Measurements from ENCODE around the gene PEF1. TPM values are rescaled to one million over a fixed set of nuclear protein-coding genes. Genes with fewer than 3 reads are reported as not detected.

The PEF1 gene
- total and polyA plus RNA-seq, 2 donors (not counting 1 experiment from before 2014, with no cell fraction given) = 36.7 to 49.4 TPM

- Histone ChIP-seq H3K9ac (ENCODE audit: low read length) (no peak overlapping the region), H3K36me3 (replicated peaks in 1 of 2; ENCODE audit: control extremely low read depth in 1 of 2, control insufficient read depth in 1 of 2, extremely low read depth in 1 of 2, insufficient read depth in 2 of 2, low read length in 1 of 2) (no peaks in the 10 kb centered on the region), H3K4me1 (ENCODE audit: control insufficient read depth in 2 of 2, insufficient read depth in 2 of 2, low read length in 2 of 2) (no peaks in the 10 kb centered on the region), H2AFZ (ENCODE audit: insufficient read depth, low read depth, low read length, poor library complexity, severe bottlenecking) (no peak overlapping the region), H3K27ac (ENCODE audit: low read length in 2 of 2) (no peak overlapping the region), H3K4me2 (replicated peaks; ENCODE audit: low read depth, low read length, poor library complexity, severe bottlenecking) (no peak overlapping the region), H4K20me1 (ENCODE audit: control insufficient read depth, insufficient read depth, low read length, poor library complexity, severe bottlenecking) (no peaks in the 10 kb centered on the region), H3K79me2 (ENCODE audit: control insufficient read depth, insufficient read depth, low read length) (no peaks in the 10 kb centered on the region), H3K27me3 (replicated peaks in 1 of 4; ENCODE audit: control extremely low read depth in 1 of 4, control insufficient read depth in 3 of 4, insufficient read depth in 4 of 4, low read length in 3 of 4) (peaks cover 0 to 8% (median 0%) of the 10 kb centered on the region in 4 experiments), H3K4me3 (ENCODE audit: control extremely low read depth in 1 of 5, extremely low read depth in 1 of 5, insufficient read depth in 1 of 5, low read depth in 2 of 5, low read length in 4 of 5) (no peak overlapping the region), H3K9me3 (ENCODE audit: control extremely low read depth in 1 of 3, control insufficient read depth in 2 of 3, insufficient read depth in 1 of 3, low read length in 2 of 3) (no peaks in the 10 kb centered on the region)
- peaks cover 20% of the 10 kb centered on the region for H3K27me3 Mint-ChIP-seq
- ChIA-PET POLR2A (no interaction called here), CTCF (no interaction called here)
- H3K4me1 Mint-ChIP-seq = no peaks in the 10 kb centered on the region
- DNase-seq (no peak), ATAC-seq (ENCODE audit: low read depth) (no peak)
- no peak overlapping the region for H3K27ac Mint-ChIP-seq
- H3K9me3 Mint-ChIP-seq (ENCODE audit: insufficient read depth) = no peaks in the 10 kb centered on the region
- 96% methylated on average over 6 of the region's 6 CpGs for WGBS (ENCODE audit: insufficient coverage)
- no peak overlapping the region for H3K4me3 Mint-ChIP-seq
- intact Hi-C loops (cut with micrococcal nuclease) = no loop called here
- TF ChIP-seq EZH2 (IDR thresholded peaks at IDR 0.05; ENCODE audit: borderline replicate concordance, insufficient read depth, low read depth, low read length, poor library complexity, severe bottlenecking) (no peak), CTCF (IDR thresholded peaks at IDR 0.05) (no peak)
Observed at GRCh38 chr1:31655104-31655503, 10.4 kb upstream of the PEF1 start.

DNA sequence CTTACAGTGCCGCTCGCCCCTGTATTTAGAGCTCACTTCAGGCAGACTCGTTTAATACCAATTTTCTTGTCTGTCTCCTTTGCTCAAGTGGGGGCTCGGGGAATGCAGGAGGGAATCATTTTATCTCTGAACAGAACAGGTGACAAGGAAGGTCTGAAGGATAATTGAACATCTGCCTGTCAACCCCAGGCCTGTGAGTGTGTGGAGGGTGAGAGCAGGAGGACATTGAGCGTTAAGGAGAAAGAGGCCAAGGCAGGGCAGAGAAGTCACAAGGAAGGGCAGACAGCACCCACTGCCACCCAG lies 9.7 kb upstream of the PEF1 start:
- H2AFZ ChIP-seq (ENCODE audit: insufficient read depth, low read depth, low read length, poor library complexity, severe bottlenecking) = no peak overlapping the region
- CTCF ChIA-PET = no interaction called here
- intact Hi-C loops (cut with micrococcal nuclease) = no loop called here
- Mint-ChIP-seq H3K4me1 (no peaks in the 10 kb centered on the region), H3K27ac (no peak overlapping the region), H3K9me3 (ENCODE audit: insufficient read depth) (no peaks in the 10 kb centered on the region), H3K27me3 (peaks cover 20% of the 10 kb centered on the region), H3K4me3 (no peak overlapping the region)
- H3K27ac ChIP-seq (ENCODE audit: low read length in 2 of 2) = no peak overlapping the region
- H3K4me2 ChIP-seq (replicated peaks; ENCODE audit: low read depth, low read length, poor library complexity, severe bottlenecking) = no peak overlapping the region
- H3K9me3 ChIP-seq (ENCODE audit: control extremely low read depth in 1 of 3, control insufficient read depth in 2 of 3, insufficient read depth in 1 of 3, low read length in 2 of 3) = no peaks in the 10 kb centered on the region
- no peaks in the 10 kb centered on the region for H3K79me2 ChIP-seq (ENCODE audit: control insufficient read depth, insufficient read depth, low read length)
- no peaks in the 10 kb centered on the region for H3K36me3 ChIP-seq (replicated peaks in 1 of 2; ENCODE audit: control extremely low read depth in 1 of 2, control insufficient read depth in 1 of 2, extremely low read depth in 1 of 2, insufficient read depth in 2 of 2, low read length in 1 of 2)
- TF ChIP-seq CTCF (IDR thresholded peaks at IDR 0.05) (no peak), EZH2 (IDR thresholded peaks at IDR 0.05; ENCODE audit: borderline replicate concordance, insufficient read depth, low read depth, low read length, poor library complexity, severe bottlenecking) (no peak)
- no peaks in the 10 kb centered on the region for H3K4me1 ChIP-seq (ENCODE audit: control insufficient read depth in 2 of 2, insufficient read depth in 2 of 2, low read length in 2 of 2)
- WGBS (ENCODE audit: insufficient coverage) = 92% methylated on average over 4 of the region's 5 CpGs
- POLR2A ChIA-PET = interaction anchor here (0.7 kb wide), 1 partner anchor 592 kb away, joined by 14 read pairs; no protein-coding TSS in a partner anchor
- H3K27me3 ChIP-seq (replicated peaks in 1 of 4; ENCODE audit: control extremely low read depth in 1 of 4, control insufficient read depth in 3 of 4, insufficient read depth in 4 of 4, low read length in 3 of 4) = peaks cover 0 to 8% (median 0%) of the 10 kb centered on the region in 4 experiments
- H4K20me1 ChIP-seq (ENCODE audit: control insufficient read depth, insufficient read depth, low read length, poor library complexity, severe bottlenecking) = no peaks in the 10 kb centered on the region
- DNase-seq (no peak), ATAC-seq (ENCODE audit: low read depth) (no peak)
- H3K4me3 ChIP-seq (ENCODE audit: control extremely low read depth in 1 of 5, extremely low read depth in 1 of 5, insufficient read depth in 1 of 5, low read depth in 2 of 5, low read length in 4 of 5) = no peak overlapping the region
- H3K9ac ChIP-seq (ENCODE audit: low read length) = no peak overlapping the region
